ENCODE measurements around the gene GRM7. TPM values are rescaled to one million over a fixed set of nuclear protein-coding genes. Genes with fewer than 3 reads are reported as not detected.

The GRM7 gene
- total and polyA plus RNA-seq, 2 of the 4 experiments (the other 2 are of a cell fraction): not detected

DNA sequence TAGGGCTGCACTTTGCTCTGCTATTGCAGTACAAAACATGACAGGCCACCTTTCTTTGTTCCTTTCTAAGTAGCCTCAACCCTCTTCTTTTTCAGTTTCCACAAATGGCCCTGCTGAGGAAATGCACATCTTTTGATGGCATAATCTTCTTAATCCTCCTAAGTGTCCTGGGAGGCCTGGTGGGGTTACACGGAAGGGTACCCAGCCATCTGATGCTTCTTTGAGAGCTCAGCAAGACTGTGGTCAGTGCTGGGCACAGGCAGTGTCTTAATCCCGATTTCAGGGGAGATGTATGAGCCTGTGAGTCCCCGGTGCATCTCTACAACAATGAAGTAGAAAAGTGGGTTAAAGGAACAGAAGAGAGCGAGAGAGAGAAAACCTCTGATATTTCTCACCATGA is 404.8 kb downstream of the GRM7 start:
- Histone ChIP-seq H3K27ac (ENCODE audit: insufficient read depth, low read length) (no peak overlapping the region), H2BK120ac (ENCODE audit: low read depth, low read length) (no peak overlapping the region), H3K79me1 (ENCODE audit: low read depth in 1 of 2, low read length in 2 of 2) (no peaks in the 10 kb centered on the region), H4K20me1 (ENCODE audit: insufficient read depth, low read length) (no peaks in the 10 kb centered on the region), H2BK5ac (ENCODE audit: low read depth, low read length, poor library complexity, severe bottlenecking) (no peak overlapping the region), H4K91ac (ENCODE audit: insufficient read depth, low read depth, low read length) (no peak overlapping the region), H3K23ac (ENCODE audit: low read depth, low read length) (no peak overlapping the region), H4K5ac (ENCODE audit: low read depth, low read length) (no peak overlapping the region), H3K4me3 (ENCODE audit: insufficient read depth, low read depth, low read length) (no peak overlapping the region), H3K9me3 (ENCODE audit: control insufficient read depth, insufficient read depth, low read length) (peaks cover 16% of the 10 kb centered on the region), H3K27me3 (ENCODE audit: control insufficient read depth, insufficient read depth, low read length) (no peaks in the 10 kb centered on the region), H3K14ac (replicated peaks; ENCODE audit: low read depth, low read length) (no peak overlapping the region), H3K9ac (ENCODE audit: low read depth, low read length) (no peak overlapping the region), H2AK5ac (ENCODE audit: low read depth, low read length) (no peak overlapping the region), H2BK15ac (ENCODE audit: low read depth, low read length) (no peak overlapping the region), H2BK20ac (ENCODE audit: low read depth, low read length) (no peak overlapping the region), H3K9me1 (ENCODE audit: insufficient read depth, low read length) (no peaks in the 10 kb centered on the region), H3K18ac (ENCODE audit: low read depth, low read length) (no peak overlapping the region), H3K4me2 (ENCODE audit: low read depth, low read length) (no peak overlapping the region), H4K8ac (ENCODE audit: low read depth in 2 of 2, low read length in 2 of 2) (no peak overlapping the region), H3K4me1 (ENCODE audit: control insufficient read depth, insufficient read depth, low read length) (no peaks in the 10 kb centered on the region), H2AFZ (replicated peaks; ENCODE audit: low read length, poor library complexity) (no peak overlapping the region), H3K36me3 (ENCODE audit: control insufficient read depth, insufficient read depth, low read length) (no peaks in the 10 kb centered on the region), H2AK9ac (replicated peaks; ENCODE audit: low read depth, low read length, poor library complexity) (no peak overlapping the region), H3K4ac (ENCODE audit: low read depth, low read length) (no peak overlapping the region), H3K56ac (ENCODE audit: extremely low read depth, insufficient read depth, low read length) (no peak overlapping the region)
- no peak for DNase-seq
- WGBS, 2 experiments (ENCODE audit: extremely low coverage in 2 of 2, insufficient read length in 1 of 2): no CpG with 5 or more reads among the region's 4 CpGs
- BruUV-seq (replicated peaks): no TSS peak
- POLR2A ChIA-PET (ENCODE audit: unreplicated experiment): no interaction called here
- CTCF ChIA-PET: no interaction called here
- TF ChIP-seq MXI1 (IDR thresholded peaks at IDR 0.05; ENCODE audit: borderline replicate concordance, low read depth, low read length) (no peak), MAFK (IDR thresholded peaks at IDR 0.05; ENCODE audit: low read depth, low read length) (no peak), RFX5 (IDR thresholded peaks at IDR 0.05; ENCODE audit: low read depth, low read length) (no peak), CEBPB (IDR thresholded peaks at IDR 0.05; ENCODE audit: low read depth, low read length) (no peak), POLR2A (IDR thresholded peaks at IDR 0.05; ENCODE audit: low read depth, low read length) (no peak), BHLHE40 (IDR thresholded peaks at IDR 0.05; ENCODE audit: low read depth, low read length) (no peak), SMC3 (IDR thresholded peaks at IDR 0.05; ENCODE audit: low read depth, low read length) (no peak), RAD21 (IDR thresholded peaks at IDR 0.05; ENCODE audit: low read length) (no peak), RCOR1 (IDR thresholded peaks at IDR 0.05; ENCODE audit: insufficient replicate concordance, low read length) (no peak), MAZ (IDR thresholded peaks at IDR 0.05; ENCODE audit: borderline replicate concordance, low read depth, low read length) (no peak), NFE2L2 (IDR thresholded peaks at IDR 0.05; ENCODE audit: low read depth, low read length) (no peak)
- TF ChIP-seq, protein P1, sequence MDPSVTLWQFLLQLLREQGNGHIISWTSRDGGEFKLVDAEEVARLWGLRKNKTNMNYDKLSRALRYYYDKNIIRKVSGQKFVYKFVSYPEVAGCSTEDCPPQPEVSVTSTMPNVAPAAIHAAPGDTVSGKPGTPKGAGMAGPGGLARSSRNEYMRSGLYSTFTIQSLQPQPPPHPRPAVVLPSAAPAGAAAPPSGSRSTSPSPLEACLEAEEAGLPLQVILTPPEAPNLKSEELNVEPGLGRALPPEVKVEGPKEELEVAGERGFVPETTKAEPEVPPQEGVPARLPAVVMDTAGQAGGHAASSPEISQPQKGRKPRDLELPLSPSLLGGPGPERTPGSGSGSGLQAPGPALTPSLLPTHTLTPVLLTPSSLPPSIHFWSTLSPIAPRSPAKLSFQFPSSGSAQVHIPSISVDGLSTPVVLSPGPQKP (IDR thresholded peaks at IDR 0.05; ENCODE audit: borderline replicate concordance, low read depth, low read length): no peak
- TF ChIP-seq, protein P2, sequence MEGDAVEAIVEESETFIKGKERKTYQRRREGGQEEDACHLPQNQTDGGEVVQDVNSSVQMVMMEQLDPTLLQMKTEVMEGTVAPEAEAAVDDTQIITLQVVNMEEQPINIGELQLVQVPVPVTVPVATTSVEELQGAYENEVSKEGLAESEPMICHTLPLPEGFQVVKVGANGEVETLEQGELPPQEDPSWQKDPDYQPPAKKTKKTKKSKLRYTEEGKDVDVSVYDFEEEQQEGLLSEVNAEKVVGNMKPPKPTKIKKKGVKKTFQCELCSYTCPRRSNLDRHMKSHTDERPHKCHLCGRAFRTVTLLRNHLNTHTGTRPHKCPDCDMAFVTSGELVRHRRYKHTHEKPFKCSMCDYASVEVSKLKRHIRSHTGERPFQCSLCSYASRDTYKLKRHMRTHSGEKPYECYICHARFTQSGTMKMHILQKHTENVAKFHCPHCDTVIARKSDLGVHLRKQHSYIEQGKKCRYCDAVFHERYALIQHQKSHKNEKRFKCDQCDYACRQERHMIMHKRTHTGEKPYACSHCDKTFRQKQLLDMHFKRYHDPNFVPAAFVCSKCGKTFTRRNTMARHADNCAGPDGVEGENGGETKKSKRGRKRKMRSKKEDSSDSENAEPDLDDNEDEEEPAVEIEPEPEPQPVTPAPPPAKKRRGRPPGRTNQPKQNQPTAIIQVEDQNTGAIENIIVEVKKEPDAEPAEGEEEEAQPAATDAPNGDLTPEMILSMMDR (conservative IDR thresholded peaks at IDR 0.05; ENCODE audit: low read depth, low read length): no peak
- TF ChIP-seq, protein P3, sequence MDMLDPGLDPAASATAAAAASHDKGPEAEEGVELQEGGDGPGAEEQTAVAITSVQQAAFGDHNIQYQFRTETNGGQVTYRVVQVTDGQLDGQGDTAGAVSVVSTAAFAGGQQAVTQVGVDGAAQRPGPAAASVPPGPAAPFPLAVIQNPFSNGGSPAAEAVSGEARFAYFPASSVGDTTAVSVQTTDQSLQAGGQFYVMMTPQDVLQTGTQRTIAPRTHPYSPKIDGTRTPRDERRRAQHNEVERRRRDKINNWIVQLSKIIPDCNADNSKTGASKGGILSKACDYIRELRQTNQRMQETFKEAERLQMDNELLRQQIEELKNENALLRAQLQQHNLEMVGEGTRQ (IDR thresholded peaks at IDR 0.05; ENCODE audit: low read depth, low read length): no peak
- dilution Hi-C loops (cut with HindIII; ENCODE audit: low sequenced_read_pairs, unreplicated experiment): no loop called here
- no peak for ATAC-seq (ENCODE audit: low read depth)
- in situ Hi-C loops (cut with MboI; ENCODE audit: low sequenced_read_pairs): no loop called here
- intact Hi-C loops (cut with micrococcal nuclease): no loop called here

Measured in IMR-90 (cell line).